HepG2 (cell line): ENCODE results near the gene DGAT2L6. TPM values are rescaled to one million over a fixed set of nuclear protein-coding genes. Genes with fewer than 3 reads are reported as not detected.

Experiments
- ATAC-seq: fragments of 200-7000 bp; cut with Tn5 transposase; 3 replicates; pipeline ENCODE4 v1.9.1; 2020; ENCODE audit warnings: mild to moderate bottlenecking, moderate library complexity
- BruUV-seq: library from RNA; stranded (reverse); fragments of 400-500 nt; replicated peaks from 2 replicates; lab custom pipeline; 2021; lab: Mats Ljungman, UMichigan
- CTCF ChIA-PET: fragments of 300-600 bp; formaldehyde crosslinking; extraction: SDS; loops from one replicate; lab custom pipeline; 2021; ENCODE audit warnings: low total read pairs, inconsistent platforms, low intra/inter-chr PET ratio; lab: Yijun Ruan, JAX
- POLR2A ChIA-PET: fragments of 350-600 bp; sonication (Branson Sonifier 250); formaldehyde crosslinking; loops from one replicate; lab custom pipeline; 2020; ENCODE audit warnings: antibody characterized with exemption, inconsistent platforms; lab: Yijun Ruan, JAX
- DNase-seq: peaks from one replicate; pipeline ENCODE4 v3.0.0-alpha.2; 2015; ENCODE audit warnings: low spot score
- FAIRE-seq: peaks from 3 replicates; lab custom pipeline; 2011; peaks lifted over from hg19 to GRCh38; lab: Jason Lieb, UNC
- H2AFZ ChIP-seq: one replicate; pipeline ENCODE4 v1.6.1; 2011; ENCODE audit warnings: low read length, inconsistent platforms
- H3K27ac ChIP-seq: fragments of 300-600 bp; 3 replicates; pipeline ENCODE4 v1.8.0; 2011; ENCODE audit warnings: mixed run types, mild to moderate bottlenecking, mixed read lengths, low read length, inconsistent platforms; ENCODE audit not compliant: insufficient read depth; ENCODE audit errors: extremely low read length
- H3K27me3 ChIP-seq, 2 experiments: fragments of 200-600 bp in 1 of 2; 2 replicates in 1 of 2; 3 replicates in 1 of 2; pipeline versions ENCODE4 v1.6.0 to v1.8.0; 2011; ENCODE audit warnings: low read length in 2 of 2, mild to moderate bottlenecking in 2 of 2, moderate library complexity in 2 of 2, inconsistent platforms in 1 of 2; ENCODE audit not compliant: insufficient read depth in 2 of 2, control insufficient read depth in 1 of 2
- H3K36me3 ChIP-seq, 2 experiments: fragments of 200-600 bp in 1 of 2; replicated peaks in 1 of 2; 2 replicates in 1 of 2; 3 replicates in 1 of 2; pipeline versions ENCODE4 v1.5.1 to v1.8.0; 2011; ENCODE audit warnings: low read length in 2 of 2, inconsistent platforms in 1 of 2; ENCODE audit not compliant: insufficient read depth in 2 of 2, control insufficient read depth in 1 of 2
- H3K4me1 ChIP-seq: 2 replicates; pipeline ENCODE4 v1.5.1; 2012; ENCODE audit warnings: low read length, inconsistent platforms; ENCODE audit not compliant: insufficient read depth
- H3K4me2 ChIP-seq: 2 replicates; pipeline ENCODE4 v1.6.0; 2011; ENCODE audit warnings: low read depth, low read length, inconsistent platforms
- H3K4me3 ChIP-seq, 3 experiments: fragments of 200-600 bp in 1 of 3; sonication (generic), shearing (Covaris generic) in 1 of 3; replicated peaks in 1 of 3; 2 replicates each; pipeline ENCODE4 v1.5.1; 2011 to 2016; ENCODE audit warnings: low read length in 3 of 3, inconsistent platforms in 2 of 3, low read depth in 2 of 3, mild to moderate bottlenecking in 2 of 3, control low read depth in 1 of 3, mixed read lengths in 1 of 3; ENCODE audit not compliant: insufficient read depth in 1 of 3
- H3K79me2 ChIP-seq: one replicate; pipeline ENCODE4 v1.6.1; 2011; ENCODE audit warnings: low read length, inconsistent platforms; ENCODE audit not compliant: insufficient read depth
- H3K9ac ChIP-seq: 2 replicates; pipeline ENCODE4 v1.6.0; 2011; ENCODE audit warnings: mild to moderate bottlenecking, low read depth, low read length, inconsistent platforms; ENCODE audit not compliant: insufficient read depth
- H3K9me3 ChIP-seq: 2 replicates; pipeline ENCODE4 v1.5.1; 2012; ENCODE audit warnings: mild to moderate bottlenecking, low read length
- H4K20me1 ChIP-seq: 2 replicates; pipeline ENCODE4 v1.6.0; 2011; ENCODE audit warnings: inconsistent platforms, mild to moderate bottlenecking, low read length, moderate library complexity; ENCODE audit not compliant: insufficient read depth
- CENPT ChIP-seq: sonication (generic); formaldehyde crosslinking; IDR thresholded peaks from 2 replicates; pipeline ENCODE4 v1.8.0; 2022; ENCODE audit warnings: low read depth, mild to moderate bottlenecking, moderate library complexity, missing genetic modification reagents
- JUN ChIP-seq: sonication (generic); formaldehyde crosslinking; IDR thresholded peaks from 2 replicates; pipeline ENCODE4 v1.4.0; 2020; ENCODE audit warnings: mild to moderate bottlenecking, missing genetic modification reagents
- NFYC ChIP-seq: IDR thresholded peaks from 2 replicates; pipeline ENCODE4 v1.6.1; 2016; ENCODE audit warnings: missing genetic modification reagents, missing compliant biosample characterization
- NR2F2 ChIP-seq: IDR thresholded peaks from 2 replicates; pipeline ENCODE4 v1.6.1; 2012; ENCODE audit warnings: low read depth, inconsistent platforms, borderline replicate concordance
- PBX2 ChIP-seq: IDR thresholded peaks from 2 replicates; pipeline ENCODE4 v1.6.1; 2016; ENCODE audit warnings: control low read depth
- SMARCC2 ChIP-seq: fragments of 450-650 bp; IDR thresholded peaks from 2 replicates; pipeline ENCODE4 v1.6.1; 2017; ENCODE audit warnings: antibody characterized with exemption, mild to moderate bottlenecking
- SNAPC2 ChIP-seq: sonication (generic); formaldehyde crosslinking; IDR thresholded peaks from 2 replicates; pipeline ENCODE4 v1.8.1; 2022; ENCODE audit warnings: mild to moderate bottlenecking, missing genetic modification reagents
- SP4 ChIP-seq: sonication (generic); formaldehyde crosslinking; IDR thresholded peaks from 2 replicates; pipeline ENCODE4 v1.8.1; 2023; ENCODE audit warnings: mild to moderate bottlenecking, missing genetic modification reagents
- TBL1XR1 ChIP-seq: fragments of 150-350 bp; IDR thresholded peaks from 2 replicates; pipeline ENCODE4 v1.6.1; 2014; ENCODE audit warnings: borderline replicate concordance, low read length; ENCODE audit not compliant: partially characterized antibody
- ZNF674 ChIP-seq: sonication (generic); formaldehyde crosslinking; IDR thresholded peaks from 2 replicates; pipeline ENCODE4 v1.5.0; 2020; ENCODE audit warnings: low read depth, mild to moderate bottlenecking, missing genetic modification reagents
- ZSCAN29 ChIP-seq: sonication (generic); formaldehyde crosslinking; conservative IDR thresholded peaks from 2 replicates; pipeline ENCODE4 v1.4.0; 2020; ENCODE audit warnings: mild to moderate bottlenecking, missing genetic modification reagents
- ZSCAN9 ChIP-seq: IDR thresholded peaks from 2 replicates; pipeline ENCODE4 v1.6.1; 2016; ENCODE audit warnings: borderline replicate concordance
- WGBS: methylation state at CpG from one replicate; pipeline ENCODE4 v1.1.6; 2017; ENCODE audit warnings: low lambda C conversion rate; 5-methylcytosine and 5-hydroxymethylcytosine counted together
- in situ Hi-C: cut with HindIII; loops from 2 replicates; pipeline ENCODE4 v1.10.0; 2017; ENCODE audit warnings: low pct_unique_long_range_greater_than_20kb; ENCODE audit not compliant: extremely low pct_ligation_motif_present
- intact Hi-C: fragments of 100-400 bp; cut with micrococcal nuclease; formaldehyde crosslinking; loops from one replicate; pipeline ENCODE4 v1.10.0; 2022; ENCODE audit not compliant: unreplicated experiment
- polyA plus RNA-seq, 8 experiments: library from polyadenylated mRNA; depleted of rRNA in 3 of 8; stranded (reverse) in 7 of 8; unstranded in 1 of 8; fragments of >200 nt; fragmentation: Illumina TruSeq in 4 of 8; extraction: Trizol in 4 of 8; gene quantifications; 2 replicates each; pipeline versions ENCODE4 v1.2.1 to v1.2.3, GENCODE V29; 2011 to 2016; ENCODE audit warnings: low read depth in 4 of 8, missing spikeins in 1 of 8, mixed read lengths in 1 of 8; ENCODE audit not compliant: insufficient read depth in 1 of 8
- total RNA-seq, 5 experiments: library from RNA; depleted of rRNA; stranded (reverse); fragments of >200 nt; fragmentation: Illumina TruSeq; extraction: Trizol; gene quantifications; 2 replicates each; pipeline ENCODE4 v1.2.3, GENCODE V29; 2016; ENCODE audit warnings: low read depth in 1 of 5
- TF ChIP-seq, protein P1 (sequence below): sonication (generic); formaldehyde crosslinking; IDR thresholded peaks from 2 replicates; pipeline ENCODE4 v1.5.0; 2020; ENCODE audit warnings: mild to moderate bottlenecking, missing genetic modification reagents
- TF ChIP-seq, protein P2 (sequence below): sonication (generic); formaldehyde crosslinking; IDR thresholded peaks from 2 replicates; pipeline ENCODE4 v1.5.0; 2020; ENCODE audit warnings: mild to moderate bottlenecking, missing genetic modification reagents
- TF ChIP-seq, protein P3 (sequence below): sonication (generic); formaldehyde crosslinking; conservative IDR thresholded peaks from 2 replicates; pipeline ENCODE4 v1.8.0; 2022; ENCODE audit warnings: mild to moderate bottlenecking, moderate library complexity, missing genetic modification reagents
- TF ChIP-seq, protein P4 (sequence below): sonication (generic); formaldehyde crosslinking; IDR thresholded peaks from 2 replicates; pipeline ENCODE4 v1.8.0; 2022; ENCODE audit warnings: mild to moderate bottlenecking, missing genetic modification reagents, borderline replicate concordance

DGAT2L6 gene
- total and polyA plus RNA-seq, 2 of the 13 experiments (the other 11 are each of a cell fraction or from before 2014, with no cell fraction given): not detected

- DNase-seq: no peak
- WGBS: 90% methylated on average over 1 of the region's 1 CpG
- TF ChIP-seq ZNF674 (CRISPR knock-in tag) (no peak), NFYC (CRISPR knock-in tag) (no peak), SNAPC2 (CRISPR knock-in tag) (no peak), TBL1XR1 (no peak), SP4 (no peak), SMARCC2 (no peak), ZSCAN29 (no peak), CENPT (CRISPR knock-in tag) (no peak), ZSCAN9 (CRISPR knock-in tag) (no peak), NR2F2 (no peak), PBX2 (CRISPR knock-in tag) (no peak), JUN (CRISPR knock-in tag) (no peak)
- TF ChIP-seq, protein P1, sequence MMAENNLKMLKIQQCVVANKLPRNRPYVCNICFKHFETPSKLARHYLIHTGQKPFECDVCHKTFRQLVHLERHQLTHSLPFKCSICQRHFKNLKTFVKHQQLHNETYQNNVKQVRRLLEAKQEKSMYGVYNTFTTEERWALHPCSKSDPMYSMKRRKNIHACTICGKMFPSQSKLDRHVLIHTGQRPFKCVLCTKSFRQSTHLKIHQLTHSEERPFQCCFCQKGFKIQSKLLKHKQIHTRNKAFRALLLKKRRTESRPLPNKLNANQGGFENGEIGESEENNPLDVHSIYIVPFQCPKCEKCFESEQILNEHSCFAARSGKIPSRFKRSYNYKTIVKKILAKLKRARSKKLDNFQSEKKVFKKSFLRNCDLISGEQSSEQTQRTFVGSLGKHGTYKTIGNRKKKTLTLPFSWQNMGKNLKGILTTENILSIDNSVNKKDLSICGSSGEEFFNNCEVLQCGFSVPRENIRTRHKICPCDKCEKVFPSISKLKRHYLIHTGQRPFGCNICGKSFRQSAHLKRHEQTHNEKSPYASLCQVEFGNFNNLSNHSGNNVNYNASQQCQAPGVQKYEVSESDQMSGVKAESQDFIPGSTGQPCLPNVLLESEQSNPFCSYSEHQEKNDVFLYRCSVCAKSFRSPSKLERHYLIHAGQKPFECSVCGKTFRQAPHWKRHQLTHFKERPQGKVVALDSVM (CRISPR knock-in tag): no peak
- TF ChIP-seq, protein P2, sequence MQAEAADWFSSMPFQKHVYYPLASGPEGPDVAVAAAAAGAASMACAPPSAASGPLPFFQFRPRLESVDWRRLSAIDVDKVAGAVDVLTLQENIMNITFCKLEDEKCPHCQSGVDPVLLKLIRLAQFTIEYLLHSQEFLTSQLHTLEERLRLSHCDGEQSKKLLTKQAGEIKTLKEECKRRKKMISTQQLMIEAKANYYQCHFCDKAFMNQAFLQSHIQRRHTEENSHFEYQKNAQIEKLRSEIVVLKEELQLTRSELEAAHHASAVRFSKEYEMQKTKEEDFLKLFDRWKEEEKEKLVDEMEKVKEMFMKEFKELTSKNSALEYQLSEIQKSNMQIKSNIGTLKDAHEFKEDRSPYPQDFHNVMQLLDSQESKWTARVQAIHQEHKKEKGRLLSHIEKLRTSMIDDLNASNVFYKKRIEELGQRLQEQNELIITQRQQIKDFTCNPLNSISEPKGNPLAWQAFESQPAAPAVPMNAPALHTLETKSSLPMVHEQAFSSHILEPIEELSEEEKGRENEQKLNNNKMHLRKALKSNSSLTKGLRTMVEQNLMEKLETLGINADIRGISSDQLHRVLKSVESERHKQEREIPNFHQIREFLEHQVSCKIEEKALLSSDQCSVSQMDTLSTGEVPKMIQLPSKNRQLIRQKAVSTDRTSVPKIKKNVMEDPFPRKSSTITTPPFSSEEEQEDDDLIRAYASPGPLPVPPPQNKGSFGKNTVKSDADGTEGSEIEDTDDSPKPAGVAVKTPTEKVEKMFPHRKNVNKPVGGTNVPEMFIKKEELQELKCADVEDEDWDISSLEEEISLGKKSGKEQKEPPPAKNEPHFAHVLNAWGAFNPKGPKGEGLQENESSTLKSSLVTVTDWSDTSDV (CRISPR knock-in tag): no peak
- TF ChIP-seq, protein P3, sequence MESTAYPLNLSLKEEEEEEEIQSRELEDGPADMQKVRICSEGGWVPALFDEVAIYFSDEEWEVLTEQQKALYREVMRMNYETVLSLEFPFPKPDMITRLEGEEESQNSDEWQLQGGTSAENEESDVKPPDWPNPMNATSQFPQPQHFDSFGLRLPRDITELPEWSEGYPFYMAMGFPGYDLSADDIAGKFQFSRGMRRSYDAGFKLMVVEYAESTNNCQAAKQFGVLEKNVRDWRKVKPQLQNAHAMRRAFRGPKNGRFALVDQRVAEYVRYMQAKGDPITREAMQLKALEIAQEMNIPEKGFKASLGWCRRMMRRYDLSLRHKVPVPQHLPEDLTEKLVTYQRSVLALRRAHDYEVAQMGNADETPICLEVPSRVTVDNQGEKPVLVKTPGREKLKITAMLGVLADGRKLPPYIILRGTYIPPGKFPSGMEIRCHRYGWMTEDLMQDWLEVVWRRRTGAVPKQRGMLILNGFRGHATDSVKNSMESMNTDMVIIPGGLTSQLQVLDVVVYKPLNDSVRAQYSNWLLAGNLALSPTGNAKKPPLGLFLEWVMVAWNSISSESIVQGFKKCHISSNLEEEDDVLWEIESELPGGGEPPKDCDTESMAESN (CRISPR knock-in tag): no peak
- TF ChIP-seq, protein P4, sequence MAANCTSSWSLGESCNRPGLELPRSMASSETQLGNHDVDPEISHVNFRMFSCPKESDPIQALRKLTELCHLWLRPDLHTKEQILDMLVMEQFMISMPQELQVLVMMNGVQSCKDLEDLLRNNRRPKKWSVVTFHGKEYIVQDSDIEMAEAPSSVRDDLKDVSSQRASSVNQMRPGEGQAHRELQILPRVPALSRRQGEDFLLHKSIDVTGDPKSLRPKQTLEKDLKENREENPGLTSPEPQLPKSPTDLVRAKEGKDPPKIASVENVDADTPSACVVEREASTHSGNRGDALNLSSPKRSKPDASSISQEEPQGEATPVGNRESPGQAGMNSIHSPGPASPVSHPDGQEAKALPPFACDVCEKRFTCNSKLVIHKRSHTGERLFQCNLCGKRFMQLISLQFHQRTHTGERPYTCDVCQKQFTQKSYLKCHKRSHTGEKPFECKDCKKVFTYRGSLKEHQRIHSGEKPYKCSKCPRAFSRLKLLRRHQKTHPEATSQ: no peak
These were observed 63.5 kb downstream of the DGAT2L6 start for GRCh38 chrX:70240751-70241150.

More at GRCh38 chrX:70240751-70241150, 63.5 kb downstream of the DGAT2L6 start:
- in situ Hi-C loops: no loop called here
- ChIA-PET CTCF (no interaction called here), POLR2A (no interaction called here)
- Histone ChIP-seq H3K4me3 (no peak overlapping the region), H3K4me1 (no peaks in the 10 kb centered on the region), H3K27me3 (no peaks in the 10 kb centered on the region), H3K27ac (no peak overlapping the region), H3K9ac (no peak overlapping the region), H2AFZ (no peak overlapping the region), H3K9me3 (no peaks in the 10 kb centered on the region), H3K79me2 (no peaks in the 10 kb centered on the region), H3K36me3 (no peaks in the 10 kb centered on the region), H3K4me2 (no peak overlapping the region), H4K20me1 (no peaks in the 10 kb centered on the region)
- BruUV-seq: no TSS peak
- FAIRE-seq: no peak
- intact Hi-C loops: no loop called here
- ATAC-seq: no peak
